Endothelial cell of umbilical vein (primary cell): ENCODE data around the gene TNFRSF4. TPM values are rescaled to one million over a fixed set of nuclear protein-coding genes. Genes with fewer than 3 reads are reported as not detected.

ENCODE experiments used
- BruUV-seq: library from RNA; stranded (reverse); fragments of 400-500 nt; replicated peaks from 2 replicates; lab custom pipeline; 2021; lab: Mats Ljungman, UMichigan
- CTCF ChIA-PET: fragments of 300-600, 350-600 bp; sonication (Branson Sonifier 250); formaldehyde crosslinking; loops from one replicate; lab custom pipeline; 2021; ENCODE audit warnings: antibody characterized with exemption, inconsistent platforms; lab: Charles Lee
- POLR2A ChIA-PET: fragments of 300-600, 350-600 bp; sonication (Branson Sonifier 250); formaldehyde crosslinking; loops from one replicate; lab custom pipeline; 2021; ENCODE audit warnings: antibody characterized with exemption, inconsistent platforms; lab: Charles Lee
- DNase-seq: peaks from one replicate; pipeline ENCODE4 v3.0.0-alpha.2; 2011; ENCODE audit warnings: low read depth, low spot score
- FAIRE-seq: peaks from 2 replicates; lab custom pipeline; 2011; peaks lifted over from hg19 to GRCh38; lab: Jason Lieb, UNC
- H2AFZ ChIP-seq: 2 replicates; pipeline ENCODE4 v1.6.0; 2012; ENCODE audit warnings: low read depth, low read length, control low read depth, inconsistent platforms
- H3K27ac ChIP-seq: 2 replicates; pipeline ENCODE4 v1.5.1; 2011; ENCODE audit warnings: low read depth, mild to moderate bottlenecking, control low read depth, low read length, moderate library complexity; ENCODE audit not compliant: insufficient read depth
- H3K27me3 ChIP-seq, 2 experiments: 2 replicates each; pipeline versions ENCODE4 v1.6.0 to v1.6.1; 2011; ENCODE audit warnings: low read length in 2 of 2, mixed read lengths in 1 of 2; ENCODE audit not compliant: control insufficient read depth in 2 of 2, insufficient read depth in 2 of 2
- H3K36me3 ChIP-seq, 2 experiments: 2 replicates in 1 of 2; 3 replicates in 1 of 2; pipeline ENCODE4 v1.5.1; 2011; ENCODE audit warnings: low read length in 2 of 2, mild to moderate bottlenecking in 1 of 2, moderate library complexity in 1 of 2; ENCODE audit not compliant: control insufficient read depth in 2 of 2, insufficient read depth in 2 of 2; ENCODE audit errors: extremely low read depth in 1 of 2
- H3K4me1 ChIP-seq: 3 replicates; pipeline ENCODE4 v1.5.1; 2011; ENCODE audit warnings: mild to moderate bottlenecking, low read length; ENCODE audit not compliant: control insufficient read depth, insufficient read depth; ENCODE audit errors: extremely low read depth
- H3K4me2 ChIP-seq: 2 replicates; pipeline ENCODE4 v1.6.1; 2011; ENCODE audit warnings: low read length, control low read depth, mixed read lengths; ENCODE audit not compliant: insufficient read depth
- H3K4me3 ChIP-seq, 3 experiments: fragments of 200-600 bp in 1 of 3; sonication (generic), shearing (Covaris generic) in 1 of 3; replicated peaks in 1 of 3; 2 replicates each; pipeline ENCODE4 v1.5.1; 2011 to 2016; ENCODE audit warnings: control low read depth in 3 of 3, low read length in 3 of 3, mild to moderate bottlenecking in 2 of 3, inconsistent platforms in 1 of 3, low read depth in 1 of 3, moderate library complexity in 1 of 3; ENCODE audit not compliant: insufficient read depth in 1 of 3
- H3K79me2 ChIP-seq: 2 replicates; pipeline ENCODE4 v1.6.0; 2012; ENCODE audit warnings: low read length, inconsistent platforms; ENCODE audit not compliant: control insufficient read depth, insufficient read depth
- H3K9ac ChIP-seq: replicated peaks from 2 replicates; pipeline ENCODE3; 2011; ENCODE audit warnings: low read length, control low read depth; ENCODE audit not compliant: insufficient read depth; ENCODE audit errors: extremely low read depth
- H3K9me1 ChIP-seq: replicated peaks from 3 replicates; pipeline ENCODE4 v1.6.0; 2011; ENCODE audit warnings: mild to moderate bottlenecking, low read length; ENCODE audit not compliant: control insufficient read depth, insufficient read depth; ENCODE audit errors: extremely low read depth
- H3K9me3 ChIP-seq: replicated peaks from 2 replicates; pipeline ENCODE4 v1.5.1; 2012; ENCODE audit warnings: low read length, inconsistent platforms; ENCODE audit not compliant: control insufficient read depth, insufficient read depth
- H4K20me1 ChIP-seq: replicated peaks from 2 replicates; pipeline ENCODE3; 2011; ENCODE audit warnings: mild to moderate bottlenecking, low read length; ENCODE audit not compliant: control insufficient read depth, insufficient read depth; ENCODE audit errors: extremely low read depth
- EZH2 ChIP-seq: IDR thresholded peaks from 2 replicates; pipeline ENCODE4 v1.6.1; 2012; ENCODE audit warnings: borderline replicate concordance, low read depth, mild to moderate bottlenecking, moderate library complexity, low read length, inconsistent platforms; ENCODE audit not compliant: severe bottlenecking
- FOS ChIP-seq: IDR thresholded peaks from 2 replicates; pipeline ENCODE4 v1.6.1; 2011; ENCODE audit warnings: mild to moderate bottlenecking, low read length, moderate library complexity, borderline replicate concordance; ENCODE audit not compliant: insufficient read depth
- GATA2 ChIP-seq: IDR thresholded peaks from 2 replicates; pipeline ENCODE4 v1.7.0; 2011; ENCODE audit warnings: low read depth, mild to moderate bottlenecking, moderate library complexity, mixed read lengths, low read length; ENCODE audit not compliant: insufficient read length, insufficient read depth
- JUN ChIP-seq: IDR thresholded peaks from 2 replicates; pipeline ENCODE4 v1.6.1; 2011; ENCODE audit warnings: borderline replicate concordance, low read depth; ENCODE audit not compliant: insufficient read length, insufficient read depth
- MYC ChIP-seq: IDR thresholded peaks from one replicate; pipeline ENCODE4 v1.6.1; 2011; ENCODE audit warnings: mild to moderate bottlenecking, low read depth, low read length
- POLR2A ChIP-seq: IDR thresholded peaks from 2 replicates; pipeline ENCODE4 v1.6.1; 2012; ENCODE audit warnings: low read depth, mild to moderate bottlenecking, control low read depth, low read length
- POLR2AphosphoS5 ChIP-seq: IDR thresholded peaks from 2 replicates; pipeline ENCODE4 v1.6.1; 2012; ENCODE audit warnings: low read depth, mild to moderate bottlenecking, control low read depth, low read length, moderate library complexity; ENCODE audit not compliant: insufficient read depth
- dilution Hi-C: fragments of 300-500 bp; cut with MboI; formaldehyde crosslinking; loops from one replicate; pipeline ENCODE4 v1.15.0; 2019; ENCODE audit warnings: low sequenced_read_pairs; ENCODE audit not compliant: extremely low pct_ligation_motif_present
- intact Hi-C: fragments of 100-400 bp; cut with micrococcal nuclease; formaldehyde crosslinking; loops from one replicate; pipeline ENCODE4 v1.10.0; 2022
- polyA plus RNA-seq, 4 experiments: library from polyadenylated mRNA; depleted of rRNA in 3 of 4; stranded (reverse) in 3 of 4; unstranded in 1 of 4; fragments of >200 nt; gene quantifications; 2 replicates each; pipeline versions ENCODE4 v1.2.1 to v1.2.3, GENCODE V29; 2011 to 2012; ENCODE audit warnings: missing spikeins in 1 of 4
- total RNA-seq: library from RNA; stranded (reverse); gene quantifications from 2 replicates; pipeline ENCODE4 v1.2.3, GENCODE V29; 2021
- TF ChIP-seq, protein P1 (sequence below), 2 donors: IDR thresholded peaks; 1 replicate in 1 of 2; 2 replicates in 1 of 2; pipeline ENCODE4 v1.5.1; 2011; ENCODE audit warnings: low read length in 2 of 2, mild to moderate bottlenecking in 2 of 2, moderate library complexity in 2 of 2, control low read depth in 1 of 2, inconsistent platforms in 1 of 2, low read depth in 1 of 2; ENCODE audit not compliant: insufficient read depth in 1 of 2; ENCODE audit errors: extremely low read depth in 1 of 2
- TF ChIP-seq, protein P2 (sequence below): IDR thresholded peaks from 2 replicates; pipeline ENCODE4 v1.6.1; 2011; ENCODE audit not compliant: insufficient read depth, insufficient read length

Gene TNFRSF4
- total and polyA plus RNA-seq, 2 donors (not counting 3 experiments of a cell fraction or from before 2014, with no cell fraction given): 0.55 to 1.5 TPM

DNA sequence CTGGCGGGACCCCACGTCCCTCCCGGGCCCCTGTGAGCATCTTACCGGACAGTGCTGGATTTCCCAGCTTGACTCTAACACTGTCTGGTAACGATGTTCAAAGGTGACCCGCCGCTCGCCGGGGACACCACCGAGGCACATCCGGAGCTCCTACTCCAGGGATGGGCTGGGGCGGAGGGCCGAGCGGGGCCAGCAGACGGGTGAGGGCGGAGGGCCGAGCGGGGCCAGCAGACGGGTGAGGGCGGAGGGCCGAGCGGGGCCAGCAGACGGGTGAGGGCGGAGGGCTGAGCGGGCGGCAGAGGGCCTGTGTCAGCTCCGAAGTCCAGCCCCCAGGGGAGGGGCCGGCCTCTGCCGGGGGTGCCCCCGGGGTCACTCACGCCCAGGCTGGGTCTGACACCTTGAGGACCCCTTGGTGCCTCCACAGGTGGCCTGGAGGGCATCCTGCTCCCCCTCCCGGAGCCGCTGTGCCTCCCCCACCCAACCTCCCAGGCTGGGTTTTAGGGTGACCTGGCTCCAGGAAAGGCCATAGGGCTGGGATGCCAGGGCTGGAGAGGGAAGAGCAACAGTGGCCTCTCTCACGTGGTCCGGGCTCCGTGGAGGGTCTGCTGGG lies 46.0 kb downstream of the TNFRSF4 start:
- Histone ChIP-seq H3K27me3 (peaks cover 2 to 3% of the 10 kb centered on the region in 2 experiments), H3K9ac (no peak overlapping the region), H3K9me3 (no peaks in the 10 kb centered on the region), H3K4me1 (no peaks in the 10 kb centered on the region), H3K4me2 (no peak overlapping the region), H3K9me1 (no peaks in the 10 kb centered on the region), H4K20me1 (no peaks in the 10 kb centered on the region), H3K27ac (no peak overlapping the region), H3K79me2 (no peaks in the 10 kb centered on the region), H2AFZ (no peak overlapping the region), H3K36me3 (no peaks in the 10 kb centered on the region), H3K4me3 (no peak overlapping the region)
- DNase-seq: no peak
- ChIA-PET CTCF (interaction anchor here (1.5 kb wide), 1 partner anchor 184 kb away, joined by 3 read pairs; no protein-coding TSS in a partner anchor), POLR2A (no interaction called here)
- no peak for FAIRE-seq
- dilution Hi-C loops (no loop called here), intact Hi-C loops (no loop called here)
- no TSS peak for BruUV-seq
- TF ChIP-seq POLR2A: no peak
- TF ChIP-seq POLR2AphosphoS5: no peak
- no peak for TF ChIP-seq JUN
- no peak for TF ChIP-seq FOS
- TF ChIP-seq GATA2: no peak
- TF ChIP-seq, protein P1, sequence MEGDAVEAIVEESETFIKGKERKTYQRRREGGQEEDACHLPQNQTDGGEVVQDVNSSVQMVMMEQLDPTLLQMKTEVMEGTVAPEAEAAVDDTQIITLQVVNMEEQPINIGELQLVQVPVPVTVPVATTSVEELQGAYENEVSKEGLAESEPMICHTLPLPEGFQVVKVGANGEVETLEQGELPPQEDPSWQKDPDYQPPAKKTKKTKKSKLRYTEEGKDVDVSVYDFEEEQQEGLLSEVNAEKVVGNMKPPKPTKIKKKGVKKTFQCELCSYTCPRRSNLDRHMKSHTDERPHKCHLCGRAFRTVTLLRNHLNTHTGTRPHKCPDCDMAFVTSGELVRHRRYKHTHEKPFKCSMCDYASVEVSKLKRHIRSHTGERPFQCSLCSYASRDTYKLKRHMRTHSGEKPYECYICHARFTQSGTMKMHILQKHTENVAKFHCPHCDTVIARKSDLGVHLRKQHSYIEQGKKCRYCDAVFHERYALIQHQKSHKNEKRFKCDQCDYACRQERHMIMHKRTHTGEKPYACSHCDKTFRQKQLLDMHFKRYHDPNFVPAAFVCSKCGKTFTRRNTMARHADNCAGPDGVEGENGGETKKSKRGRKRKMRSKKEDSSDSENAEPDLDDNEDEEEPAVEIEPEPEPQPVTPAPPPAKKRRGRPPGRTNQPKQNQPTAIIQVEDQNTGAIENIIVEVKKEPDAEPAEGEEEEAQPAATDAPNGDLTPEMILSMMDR (IDR thresholded peaks at IDR 0.05; ENCODE audit: extremely low read depth in 1 of 2, insufficient read depth in 1 of 2, low read depth in 1 of 2, low read length in 2 of 2): no peak
- TF ChIP-seq MYC: no peak
- TF ChIP-seq, protein P2, sequence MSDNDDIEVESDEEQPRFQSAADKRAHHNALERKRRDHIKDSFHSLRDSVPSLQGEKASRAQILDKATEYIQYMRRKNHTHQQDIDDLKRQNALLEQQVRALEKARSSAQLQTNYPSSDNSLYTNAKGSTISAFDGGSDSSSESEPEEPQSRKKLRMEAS: no peak
- TF ChIP-seq EZH2: no peak
